CD4-positive, alpha-beta T cell treated with Interleukin-6 for 4 hours (primary cell): ENCODE results near the gene CARM1.
"Not testable (repeated sequence)": the region's sequence is repeated elsewhere in the genome, so short reads cannot be mapped to it uniquely, and the experiment has no call there.

Experiments used
- DNase-seq: peaks from one replicate; pipeline ENCODE4 v3.0.0-alpha.2; 2020; ENCODE audit warnings: mixed read lengths

CARM1 gene

GRCh38 chr19:10876459-10877240 is 5.3 kb downstream of the CARM1 start:
- DNase-seq, result no peak

- DNase-seq, result not testable (repeated sequence)
These were observed 6.3 kb downstream of the CARM1 start for GRCh38 chr19:10877608-10878007.

GRCh38 chr19:10878253-10878652 is 6.9 kb downstream of the CARM1 start:
- DNase-seq, result no peak

GRCh38 chr19:10881403-10882107 is 10.2 kb downstream of the CARM1 start:
- DNase-seq, result no peak

GRCh38 chr19:10882108-10882457 is 10.7 kb downstream of the CARM1 start:
- DNase-seq, result no peak

- DNase-seq, result no peak
These were observed 12.9 kb downstream of the CARM1 start for GRCh38 chr19:10884274-10884673.

GRCh38 chr19:10885201-10886169 is 14.1 kb downstream of the CARM1 start:
- no peak for DNase-seq

- no peak for DNase-seq
These were observed 16.4 kb downstream of the CARM1 start for GRCh38 chr19:10887616-10888367.

GRCh38 chr19:10888421-10888866 is 17.1 kb downstream of the CARM1 start:
- DNase-seq, result no peak

GRCh38 chr19:10889880-10890279 is 18.5 kb downstream of the CARM1 start:
- no peak for DNase-seq

GRCh38 chr19:10891405-10892086 is 20.2 kb downstream of the CARM1 start:
- DNase-seq, result no peak

- DNase-seq, result no peak
These were observed 20.9 kb downstream of the CARM1 start for GRCh38 chr19:10892256-10892655.

- DNase-seq, result no peak
These were observed 23.5 kb downstream of the CARM1 start for GRCh38 chr19:10894911-10895213.

- DNase-seq, result no peak
These were observed 24.0 kb downstream of the CARM1 start for GRCh38 chr19:10895363-10895762.

GRCh38 chr19:10895920-10896319 is 24.6 kb downstream of the CARM1 start:
- DNase-seq, result no peak

GRCh38 chr19:10896851-10897526 is 25.6 kb downstream of the CARM1 start:
- DNase-seq, result no peak

GRCh38 chr19:10898633-10899032 is 27.3 kb downstream of the CARM1 start:
- DNase-seq, result no peak

- no peak for DNase-seq
These were observed 27.8 kb downstream of the CARM1 start for GRCh38 chr19:10899151-10899653.

- DNase-seq, result no peak
These were observed 36.6 kb downstream of the CARM1 start for GRCh38 chr19:10907925-10908324.

- DNase-seq, result no peak
These were observed 37.1 kb downstream of the CARM1 start for GRCh38 chr19:10908380-10908960.
